SU-DHL-6 (cell line): Measurements from ENCODE around the gene NKX1-2.

Source experiments
- CTCF ChIP-seq: fragments of 200-600 bp; sonication (generic); IDR thresholded peaks from one replicate; pipeline ENCODE4 v1.5.1; 2017; ENCODE audit warnings: antibody characterized with exemption, mild to moderate bottlenecking, low read length, moderate library complexity; ENCODE audit not compliant: insufficient read depth, poor library complexity, severe bottlenecking
- EZH2phosphoT487 ChIP-seq: fragments of 200-600 bp; sonication (generic), shearing (Covaris generic); conservative IDR thresholded peaks from 2 replicates; pipeline ENCODE4 v1.6.1; 2018; ENCODE audit warnings: mild to moderate bottlenecking, antibody characterized with exemption, low read length, moderate library complexity, mixed read lengths

- no peak for TF ChIP-seq CTCF
- no peak for TF ChIP-seq EZH2phosphoT487
Measured at GRCh38 chr10:124416733-124417132, 33.1 kb downstream of the NKX1-2 start.
